GM19324 (cell line): ENCODE data around the gene CCDC34.

Experiments
- ATAC-seq: cut with Tn5 transposase; IDR thresholded peaks from one replicate; pipeline ENCODE4 v1.9.1; 2021; ENCODE audit warnings: mild to moderate bottlenecking, moderate library complexity; ENCODE audit not compliant: unreplicated experiment, low FRiP score

Gene CCDC34

GRCh38 chr11:27362749-27363575, at the start of gene CCDC34:
CCDC34 (minus strand) TSS chr11:27363215; CDS start chr11:27363194, 21 bp downstream.
- ATAC-seq: peak; percentile 100

DNA sequence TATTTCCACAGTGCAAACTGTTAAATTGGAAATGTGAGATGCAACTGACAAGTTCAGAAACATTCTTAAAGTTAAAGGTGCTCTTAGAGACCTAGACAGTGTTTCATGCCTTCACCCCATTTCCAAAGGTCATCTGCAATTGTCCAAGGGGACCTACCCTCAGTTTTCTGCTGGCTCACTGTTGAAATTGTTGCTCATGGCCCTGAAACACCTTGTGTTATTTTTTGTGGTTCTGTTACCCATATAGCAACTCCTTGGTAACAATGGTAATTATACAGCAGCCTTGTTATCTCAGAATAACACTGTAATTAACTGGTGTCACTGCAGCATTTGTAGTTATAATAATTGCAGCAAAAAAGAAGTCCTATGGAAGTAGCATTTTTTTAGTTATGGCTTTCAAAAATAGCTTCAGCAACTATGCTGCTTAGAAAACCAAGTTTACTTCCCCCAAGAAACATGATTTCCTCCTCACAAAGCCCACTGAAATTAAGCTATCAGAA, 49.2 kb upstream of the CCDC34 start:
- ATAC-seq: no peak

DNA sequence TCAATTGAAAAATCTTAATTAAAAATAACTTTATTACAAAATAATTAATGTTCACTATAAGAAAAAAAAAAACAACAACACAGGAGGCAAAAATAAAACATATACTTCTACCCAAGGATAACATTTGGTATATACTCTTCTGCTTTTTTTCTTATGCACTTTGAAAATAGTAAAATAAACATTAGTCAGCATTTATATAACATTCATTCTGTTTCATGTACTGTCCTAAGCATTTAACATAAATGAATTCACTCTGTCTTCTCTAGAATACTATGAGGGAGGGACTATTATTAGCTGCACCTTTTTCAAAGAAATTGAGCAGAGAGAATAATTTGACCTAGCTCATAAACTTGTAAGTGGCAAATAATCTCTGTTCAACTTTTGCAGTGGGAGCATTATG, 48.3 kb upstream of the CCDC34 start:
- no peak for ATAC-seq

DNA sequence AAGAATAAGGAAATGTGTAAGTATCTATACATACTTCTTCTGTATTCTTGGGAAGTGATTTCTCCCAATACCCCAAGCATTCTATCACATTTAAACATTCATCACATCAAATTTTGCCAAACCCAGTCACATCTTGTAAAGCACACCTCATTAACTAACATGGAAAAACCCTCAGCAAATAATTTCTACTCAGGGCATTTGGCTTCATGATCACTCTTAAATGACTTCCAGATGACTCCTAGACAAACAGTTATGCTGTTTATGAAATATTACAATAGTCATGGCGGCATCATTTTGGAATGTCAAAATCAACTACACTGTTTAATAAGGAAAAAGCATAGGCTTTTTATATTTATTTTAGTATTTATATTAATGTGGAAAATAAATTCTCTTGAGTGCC, 47.3 kb upstream of the CCDC34 start:
- ATAC-seq: no peak

DNA sequence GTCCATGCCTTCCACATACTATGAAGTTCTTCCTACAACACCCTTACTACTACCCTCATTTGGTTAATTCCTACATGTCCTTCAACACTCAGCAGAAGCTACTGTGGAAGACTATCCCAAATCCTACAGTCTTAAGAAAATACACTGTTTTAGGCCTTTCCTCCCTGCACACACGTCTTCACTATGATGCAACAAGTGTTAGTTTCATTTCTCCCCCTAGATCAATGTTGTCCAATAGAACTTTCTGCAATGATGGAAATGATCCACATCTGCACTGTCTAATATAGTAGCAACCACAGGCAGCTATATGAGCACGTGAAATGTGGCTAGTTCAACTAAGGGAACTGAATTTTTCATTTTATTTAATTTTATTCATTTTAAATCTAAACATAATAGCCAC, 46.7 kb upstream of the CCDC34 start:
- ATAC-seq: no peak

DNA sequence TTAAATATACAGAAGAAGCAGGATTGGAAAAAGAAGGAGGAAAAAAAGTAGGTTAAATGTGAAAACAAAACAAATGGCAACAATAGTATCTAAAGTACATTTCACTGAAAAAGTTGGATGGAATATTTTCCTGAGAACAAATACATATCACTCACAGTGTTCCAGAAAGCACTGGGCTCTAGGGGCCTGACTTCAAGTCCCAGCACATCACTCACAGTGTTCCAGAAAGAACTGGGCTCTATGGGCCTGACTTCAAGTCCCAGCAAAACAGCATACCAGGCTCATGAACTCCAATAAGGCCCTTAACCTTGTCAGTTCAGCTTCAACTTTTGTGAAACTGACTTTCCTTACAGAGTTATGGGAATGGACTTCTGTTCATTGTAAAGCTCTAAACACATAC, 46.0 kb upstream of the CCDC34 start:
- ATAC-seq: no peak

GRCh38 chr11:27408246-27408800, 45.3 kb upstream of the CCDC34 start:
- no peak for ATAC-seq

- no peak for ATAC-seq
Measured at GRCh38 chr11:27406498-27407354, 43.7 kb upstream of the CCDC34 start.

- ATAC-seq: no peak
Measured at GRCh38 chr11:27405134-27405533, 42.1 kb upstream of the CCDC34 start.

DNA sequence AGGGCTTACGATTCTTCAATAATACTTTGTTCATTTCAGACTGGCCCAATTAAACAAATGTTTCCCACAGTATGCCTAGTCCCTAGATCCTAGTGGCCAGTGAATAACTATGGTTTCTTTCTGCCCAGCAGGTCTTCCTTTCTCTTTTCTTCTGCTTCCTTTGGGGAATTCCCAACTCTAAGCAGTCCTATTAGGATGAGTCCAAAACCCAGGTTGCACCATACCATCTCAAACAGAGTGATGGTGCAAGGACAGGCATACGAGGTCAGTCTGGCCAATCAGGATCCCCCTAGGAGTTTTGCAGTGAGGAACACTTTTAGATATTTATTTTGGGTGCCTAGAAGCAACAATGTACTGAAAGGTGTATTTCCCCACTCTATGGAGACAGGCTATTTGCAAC, 41.4 kb upstream of the CCDC34 start:
- ATAC-seq: no peak

GRCh38 chr11:27403195-27403594, 40.2 kb upstream of the CCDC34 start:
- ATAC-seq: no peak

DNA sequence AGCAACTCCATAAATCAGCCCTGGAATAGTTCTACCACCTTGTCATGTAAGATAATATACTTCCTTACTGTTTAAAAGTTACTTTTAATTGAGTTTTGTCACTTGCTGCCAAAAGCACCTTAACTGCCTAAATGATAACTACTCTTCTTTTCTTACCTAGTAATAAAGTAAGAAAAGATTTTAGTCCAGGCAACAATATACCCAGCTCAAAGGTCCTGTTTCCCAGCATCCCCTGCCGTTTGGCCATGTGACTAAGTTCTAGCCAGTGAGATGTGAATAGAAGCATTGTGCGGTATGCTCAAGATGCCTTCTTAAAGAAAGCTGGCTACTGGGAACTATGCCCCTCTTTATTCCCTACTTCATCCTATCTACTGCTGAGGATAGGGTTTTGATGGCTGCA, 39.4 kb upstream of the CCDC34 start:
- ATAC-seq: no peak

DNA sequence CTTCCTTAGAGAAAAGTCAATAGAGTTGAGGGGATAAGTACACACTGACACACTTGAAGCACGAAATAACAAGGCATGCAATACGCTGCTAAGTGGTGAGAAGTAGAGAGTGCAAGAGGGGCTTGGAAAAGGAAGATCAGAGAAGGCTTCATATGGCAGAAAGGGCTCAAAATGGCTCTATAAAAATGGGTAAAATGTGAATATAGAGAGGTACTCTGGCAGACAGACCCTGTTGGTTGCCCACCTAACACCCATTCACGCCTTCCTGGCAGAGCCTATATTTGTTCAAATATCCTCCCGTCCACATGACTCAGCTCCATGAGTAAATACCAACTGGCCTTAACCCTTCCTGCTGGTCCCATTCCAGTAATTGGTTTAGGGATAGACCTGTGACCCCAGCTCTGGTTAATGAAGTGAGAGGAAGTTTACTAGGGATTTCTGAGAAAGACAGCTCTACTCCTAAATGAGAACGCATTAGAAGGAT, 38.9 kb upstream of the CCDC34 start:
- ATAC-seq: no peak

DNA sequence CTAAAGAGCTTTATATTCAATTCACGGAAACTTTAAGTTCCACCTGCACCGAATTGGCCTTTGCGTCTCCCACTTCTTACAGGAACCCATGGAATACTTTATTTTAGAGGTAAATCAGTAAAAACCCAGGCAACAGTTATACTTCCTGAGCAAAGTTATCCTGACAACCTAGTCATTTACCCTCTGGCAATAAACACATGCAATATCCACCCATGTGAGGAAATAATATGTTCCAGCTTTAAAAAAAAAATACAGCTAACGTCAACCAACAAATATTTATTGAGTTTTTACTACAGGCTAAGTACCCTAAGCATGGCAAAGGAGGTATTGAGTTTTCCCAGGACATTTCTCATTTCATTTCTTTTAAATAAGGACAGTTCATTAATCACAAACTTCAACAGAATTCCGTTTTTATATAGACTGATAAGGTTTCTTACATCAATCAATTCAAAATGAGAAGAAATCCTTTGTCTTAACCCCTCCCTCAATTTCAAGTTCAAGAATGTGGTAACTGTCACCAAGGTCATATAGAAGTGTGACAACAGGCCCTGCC, 38.3 kb upstream of the CCDC34 start:
- no peak for ATAC-seq

DNA sequence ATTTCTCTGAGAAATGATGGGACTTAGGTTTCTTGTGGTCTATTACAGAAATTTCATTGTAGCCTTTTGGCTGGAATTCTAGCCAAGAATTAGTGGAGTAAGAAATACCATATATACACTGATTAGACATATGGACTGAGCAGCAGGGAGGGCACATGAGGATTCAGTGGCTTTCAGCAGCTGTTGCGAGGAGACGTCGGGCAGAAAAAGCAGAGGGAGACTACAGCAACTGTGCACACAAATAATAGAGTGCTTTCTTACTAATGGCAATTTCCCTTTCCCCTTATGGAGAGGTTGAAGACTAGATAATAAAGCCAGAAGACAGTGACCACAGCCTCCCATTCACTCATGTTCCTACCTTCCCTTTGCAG, 35.4 kb upstream of the CCDC34 start:
- ATAC-seq: no peak

- ATAC-seq: no peak
Measured at GRCh38 chr11:27397624-27398399, 34.8 kb upstream of the CCDC34 start.

GRCh38 chr11:27396259-27396839, 33.3 kb upstream of the CCDC34 start:
- no peak for ATAC-seq

DNA sequence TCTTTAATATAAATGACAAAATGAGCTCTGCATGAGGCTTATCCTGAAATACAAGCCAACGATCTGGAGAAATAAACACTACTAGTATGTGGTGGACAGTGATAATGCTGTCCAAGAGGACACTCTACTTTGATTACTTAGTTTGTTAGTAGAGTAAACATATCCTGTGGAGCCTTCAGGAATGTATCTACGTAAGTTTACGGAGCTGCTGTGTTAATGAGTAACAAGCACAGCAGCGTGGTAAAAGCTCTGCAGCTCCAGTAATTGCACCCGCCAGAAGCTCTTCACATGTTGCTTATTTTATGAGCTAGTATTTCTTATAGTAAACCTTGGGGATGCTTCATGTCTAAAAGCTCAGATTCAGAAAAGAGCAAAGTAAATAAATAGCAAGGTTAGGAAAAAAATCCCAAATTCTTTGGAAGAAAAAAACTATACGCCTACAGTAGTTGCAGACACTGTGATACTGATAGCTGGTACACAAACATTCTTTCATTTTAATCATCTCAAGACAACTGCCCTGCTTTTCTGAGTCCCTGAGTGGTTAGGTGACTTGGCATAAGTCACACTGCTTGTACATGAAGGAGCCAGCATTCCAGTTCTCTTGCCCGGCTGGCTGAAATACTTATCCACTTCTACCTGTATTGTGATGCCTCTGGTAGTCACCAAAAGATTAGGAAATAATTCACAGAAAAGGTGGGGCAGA, 32.7 kb upstream of the CCDC34 start:
- no peak for ATAC-seq

DNA sequence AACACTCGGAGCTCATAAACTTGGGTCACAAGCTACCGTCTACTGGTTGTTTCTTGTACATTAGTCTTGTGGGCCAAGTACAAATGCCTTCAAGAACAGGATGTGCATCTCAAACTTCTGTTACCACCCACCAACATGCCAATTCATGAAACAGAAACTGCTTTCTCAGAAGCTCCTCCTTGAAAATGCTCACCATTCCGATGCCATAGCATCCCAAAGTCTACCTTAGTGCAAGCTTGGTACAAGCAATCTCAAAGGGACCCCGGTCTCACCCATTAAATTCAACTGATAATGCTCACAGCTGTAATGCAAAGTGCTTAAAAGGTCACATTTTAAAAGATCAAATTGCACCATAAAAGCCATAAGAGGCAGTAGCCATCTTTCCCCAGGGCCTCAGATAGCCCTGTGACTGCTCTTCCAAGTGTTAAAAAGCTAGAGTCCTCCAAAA, 31.8 kb upstream of the CCDC34 start:
- ATAC-seq: no peak
